Ishikawa (cell line): ENCODE results near the gene LYL1.

Experiments
- CEBPB ChIP-seq: IDR thresholded peaks from 2 replicates; pipeline ENCODE4 v1.6.1; 2012
- CREB1 ChIP-seq: IDR thresholded peaks from 2 replicates; pipeline ENCODE4 v1.6.1; 2012; ENCODE audit warnings: low read depth
- EGR1 ChIP-seq: IDR thresholded peaks from 2 replicates; pipeline ENCODE4 v1.6.1; 2012
- EP300 ChIP-seq: IDR thresholded peaks from 2 replicates; pipeline ENCODE4 v1.6.1; 2012; ENCODE audit warnings: borderline replicate concordance
- FOXM1 ChIP-seq: IDR thresholded peaks from 2 replicates; pipeline ENCODE4 v1.6.1; 2012; ENCODE audit warnings: low read depth, borderline replicate concordance
- NFIC ChIP-seq: IDR thresholded peaks from 2 replicates; pipeline ENCODE4 v1.6.1; 2012
- RAD21 ChIP-seq: IDR thresholded peaks from 2 replicates; pipeline ENCODE4 v1.6.1; 2012; ENCODE audit warnings: low read depth
- TAF1 ChIP-seq: IDR thresholded peaks from 2 replicates; pipeline ENCODE4 v1.6.1; 2012; ENCODE audit warnings: low read depth, mild to moderate bottlenecking
- TCF12 ChIP-seq: IDR thresholded peaks from 2 replicates; pipeline ENCODE4 v1.6.1; 2012; ENCODE audit warnings: low read depth
- TEAD4 ChIP-seq: IDR thresholded peaks from 2 replicates; pipeline ENCODE4 v1.6.1; 2012
- YY1 ChIP-seq: IDR thresholded peaks from 2 replicates; pipeline ENCODE4 v1.6.1; 2012; ENCODE audit warnings: low read depth
- ZBTB7A ChIP-seq: IDR thresholded peaks from 2 replicates; pipeline ENCODE4 v1.6.1; 2012; ENCODE audit warnings: low read depth
- TF ChIP-seq, protein P1 (sequence below): IDR thresholded peaks from 2 replicates; pipeline ENCODE4 v1.6.1; 2012
- TF ChIP-seq, protein P2 (sequence below): IDR thresholded peaks from 2 replicates; pipeline ENCODE4 v1.6.1; 2012
- TF ChIP-seq, protein P3 (sequence below): IDR thresholded peaks from 2 replicates; pipeline ENCODE4 v1.6.1; 2012; ENCODE audit warnings: low read depth, mild to moderate bottlenecking

LYL1 gene

DNA sequence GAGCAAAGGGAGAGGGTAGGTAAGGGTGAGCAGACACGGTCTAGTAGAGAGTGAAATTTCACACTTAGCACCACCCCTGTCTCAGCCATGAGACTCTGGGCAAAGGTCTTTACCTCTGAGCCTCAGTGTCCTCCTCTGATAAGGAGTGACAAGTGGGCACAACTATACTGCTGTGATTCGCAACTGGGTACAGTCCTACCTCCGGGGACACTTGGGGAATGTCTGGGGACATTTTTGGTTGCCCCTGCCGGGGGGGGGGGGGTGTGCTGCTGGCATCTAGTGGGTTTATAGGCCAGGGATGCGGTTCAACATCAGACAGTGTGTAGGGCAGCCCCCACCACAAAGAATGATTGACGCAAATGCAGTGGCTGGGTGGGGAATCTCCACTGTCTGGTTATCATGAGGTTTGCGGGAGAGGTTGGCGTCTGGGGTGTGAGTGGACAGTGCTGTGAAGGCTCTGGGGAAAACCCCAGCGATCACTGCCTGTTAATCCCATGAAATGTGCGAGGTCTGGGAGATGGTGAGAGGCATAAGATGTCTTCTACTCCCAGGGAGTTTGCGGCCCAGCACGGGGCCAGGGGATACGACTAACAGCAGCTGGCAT, 19.7 kb upstream of the LYL1 start:
- TF ChIP-seq EGR1 (no peak), TEAD4 (no peak)

DNA sequence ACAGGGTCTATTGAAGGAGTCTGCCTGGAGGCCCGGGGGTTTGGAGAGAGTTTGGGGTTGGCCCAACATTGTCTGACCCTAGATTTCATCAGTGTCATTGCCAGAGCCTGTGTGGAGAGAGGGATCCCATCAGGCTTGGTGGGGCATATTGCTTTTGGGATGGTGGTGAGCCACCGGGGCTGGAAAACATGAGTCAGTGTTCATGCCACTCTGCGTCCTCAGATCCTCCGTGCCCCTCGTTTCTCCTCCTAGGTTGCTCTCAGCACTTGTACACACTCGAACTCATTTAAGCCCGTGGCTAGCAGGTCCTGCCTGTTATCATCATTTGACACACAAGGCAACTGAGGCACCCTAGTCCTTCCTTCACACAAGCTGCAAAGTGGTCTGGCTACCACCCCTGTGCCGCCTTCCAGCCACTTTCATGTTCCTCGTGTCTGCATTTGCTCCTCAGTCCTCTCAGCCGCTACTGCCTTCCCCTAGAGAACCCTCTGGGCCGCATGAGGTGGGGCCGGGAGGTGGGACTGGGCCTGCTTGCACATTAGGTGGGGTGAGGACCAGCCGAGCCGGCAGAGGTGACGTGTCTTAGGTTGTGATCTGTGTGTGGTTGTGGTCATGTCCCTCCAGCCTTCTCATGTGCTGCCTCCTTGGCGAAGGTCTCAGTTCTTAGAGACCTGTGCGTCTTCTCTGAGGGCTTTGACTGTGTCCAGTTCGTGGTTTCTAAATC, 19.1 kb upstream of the LYL1 start:
- no peak for TF ChIP-seq TAF1
- TF ChIP-seq YY1, result no peak
- TF ChIP-seq, protein P1, sequence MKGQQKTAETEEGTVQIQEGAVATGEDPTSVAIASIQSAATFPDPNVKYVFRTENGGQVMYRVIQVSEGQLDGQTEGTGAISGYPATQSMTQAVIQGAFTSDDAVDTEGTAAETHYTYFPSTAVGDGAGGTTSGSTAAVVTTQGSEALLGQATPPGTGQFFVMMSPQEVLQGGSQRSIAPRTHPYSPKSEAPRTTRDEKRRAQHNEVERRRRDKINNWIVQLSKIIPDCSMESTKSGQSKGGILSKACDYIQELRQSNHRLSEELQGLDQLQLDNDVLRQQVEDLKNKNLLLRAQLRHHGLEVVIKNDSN, result no peak
- no peak for TF ChIP-seq EGR1
- TF ChIP-seq, protein P2, sequence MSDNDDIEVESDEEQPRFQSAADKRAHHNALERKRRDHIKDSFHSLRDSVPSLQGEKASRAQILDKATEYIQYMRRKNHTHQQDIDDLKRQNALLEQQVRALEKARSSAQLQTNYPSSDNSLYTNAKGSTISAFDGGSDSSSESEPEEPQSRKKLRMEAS, result no peak
- no peak for TF ChIP-seq RAD21
- no peak for TF ChIP-seq TCF12
- TF ChIP-seq CEBPB, result no peak
- no peak for TF ChIP-seq NFIC
- no peak for TF ChIP-seq FOXM1
- no peak for TF ChIP-seq ZBTB7A

DNA sequence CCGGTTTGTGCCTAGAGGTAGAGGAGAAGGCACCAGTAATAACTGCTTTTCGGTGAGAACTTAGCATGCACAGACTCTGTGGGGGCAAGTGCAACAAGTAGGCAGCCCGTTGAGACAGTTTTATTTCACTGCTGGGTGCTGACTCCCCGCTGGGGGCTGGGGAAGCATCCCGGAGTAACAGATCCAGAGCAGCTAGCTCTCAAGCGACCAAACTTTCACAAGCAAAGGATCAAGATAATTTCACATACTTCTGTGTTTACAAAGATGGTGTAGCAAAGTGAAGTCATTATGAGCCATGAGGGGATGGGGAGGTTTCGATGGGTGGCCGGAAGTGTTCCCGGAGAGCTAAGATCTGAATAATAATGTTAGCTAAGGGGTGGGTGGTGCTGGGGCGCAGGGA, 18.2 kb upstream of the LYL1 start:
- no peak for TF ChIP-seq NFIC
- TF ChIP-seq, protein P2, result no peak
- no peak for TF ChIP-seq CEBPB
- TF ChIP-seq, protein P3, sequence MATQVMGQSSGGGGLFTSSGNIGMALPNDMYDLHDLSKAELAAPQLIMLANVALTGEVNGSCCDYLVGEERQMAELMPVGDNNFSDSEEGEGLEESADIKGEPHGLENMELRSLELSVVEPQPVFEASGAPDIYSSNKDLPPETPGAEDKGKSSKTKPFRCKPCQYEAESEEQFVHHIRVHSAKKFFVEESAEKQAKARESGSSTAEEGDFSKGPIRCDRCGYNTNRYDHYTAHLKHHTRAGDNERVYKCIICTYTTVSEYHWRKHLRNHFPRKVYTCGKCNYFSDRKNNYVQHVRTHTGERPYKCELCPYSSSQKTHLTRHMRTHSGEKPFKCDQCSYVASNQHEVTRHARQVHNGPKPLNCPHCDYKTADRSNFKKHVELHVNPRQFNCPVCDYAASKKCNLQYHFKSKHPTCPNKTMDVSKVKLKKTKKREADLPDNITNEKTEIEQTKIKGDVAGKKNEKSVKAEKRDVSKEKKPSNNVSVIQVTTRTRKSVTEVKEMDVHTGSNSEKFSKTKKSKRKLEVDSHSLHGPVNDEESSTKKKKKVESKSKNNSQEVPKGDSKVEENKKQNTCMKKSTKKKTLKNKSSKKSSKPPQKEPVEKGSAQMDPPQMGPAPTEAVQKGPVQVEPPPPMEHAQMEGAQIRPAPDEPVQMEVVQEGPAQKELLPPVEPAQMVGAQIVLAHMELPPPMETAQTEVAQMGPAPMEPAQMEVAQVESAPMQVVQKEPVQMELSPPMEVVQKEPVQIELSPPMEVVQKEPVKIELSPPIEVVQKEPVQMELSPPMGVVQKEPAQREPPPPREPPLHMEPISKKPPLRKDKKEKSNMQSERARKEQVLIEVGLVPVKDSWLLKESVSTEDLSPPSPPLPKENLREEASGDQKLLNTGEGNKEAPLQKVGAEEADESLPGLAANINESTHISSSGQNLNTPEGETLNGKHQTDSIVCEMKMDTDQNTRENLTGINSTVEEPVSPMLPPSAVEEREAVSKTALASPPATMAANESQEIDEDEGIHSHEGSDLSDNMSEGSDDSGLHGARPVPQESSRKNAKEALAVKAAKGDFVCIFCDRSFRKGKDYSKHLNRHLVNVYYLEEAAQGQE, result no peak
- no peak for TF ChIP-seq ZBTB7A
- TF ChIP-seq RAD21, result no peak
- TF ChIP-seq TCF12, result no peak
- TF ChIP-seq, protein P1, result no peak
- TF ChIP-seq TAF1, result no peak
- no peak for TF ChIP-seq TEAD4
- no peak for TF ChIP-seq EGR1
- TF ChIP-seq EP300, result no peak
- TF ChIP-seq FOXM1, result no peak

DNA sequence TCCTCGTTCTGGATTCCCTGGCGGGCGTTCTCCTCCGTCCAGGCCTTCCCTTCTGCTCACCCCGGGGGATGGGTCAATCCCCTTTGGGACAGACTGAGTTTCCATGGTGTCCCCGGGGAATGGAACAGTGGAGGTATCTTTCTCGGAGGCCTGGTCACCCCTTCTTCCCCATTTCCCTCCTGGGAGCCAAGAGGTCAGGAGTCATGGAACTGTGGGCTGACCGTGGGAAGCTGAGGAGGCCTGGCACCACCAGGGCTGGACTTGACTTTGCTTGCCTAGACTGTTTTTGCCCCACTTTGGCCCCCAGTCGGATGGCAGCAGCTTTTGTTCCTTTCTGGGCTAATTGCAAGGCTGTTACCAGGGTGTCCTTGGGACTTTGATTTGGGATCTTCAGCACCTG, 17.4 kb upstream of the LYL1 start:
- no peak for TF ChIP-seq CREB1
- TF ChIP-seq EP300, result no peak

DNA sequence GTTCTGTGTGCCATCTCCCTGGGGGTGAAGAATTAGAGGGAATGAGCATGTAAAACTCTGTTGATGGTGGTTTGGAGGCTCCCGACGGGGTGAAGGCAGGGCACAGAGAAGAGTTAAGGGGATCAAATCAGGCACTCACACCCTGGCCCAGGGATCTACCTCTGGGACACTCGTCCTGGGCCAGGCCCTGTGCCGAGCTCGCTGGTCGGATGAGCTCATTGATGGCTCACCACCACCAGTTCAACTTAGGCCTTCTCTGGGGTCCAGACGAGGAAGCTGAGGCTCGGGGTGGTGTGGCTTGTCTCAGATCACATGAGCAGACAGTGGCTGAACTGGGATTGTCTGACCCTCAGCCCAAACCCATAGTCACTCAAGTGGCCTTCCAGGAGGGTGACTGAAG, 17.0 kb upstream of the LYL1 start:
- TF ChIP-seq FOXM1 (no peak), ZBTB7A (no peak), EP300 (no peak), TCF12 (no peak), YY1 (no peak), RAD21 (no peak), NFIC (no peak), TAF1 (no peak), EGR1 (no peak)

DNA sequence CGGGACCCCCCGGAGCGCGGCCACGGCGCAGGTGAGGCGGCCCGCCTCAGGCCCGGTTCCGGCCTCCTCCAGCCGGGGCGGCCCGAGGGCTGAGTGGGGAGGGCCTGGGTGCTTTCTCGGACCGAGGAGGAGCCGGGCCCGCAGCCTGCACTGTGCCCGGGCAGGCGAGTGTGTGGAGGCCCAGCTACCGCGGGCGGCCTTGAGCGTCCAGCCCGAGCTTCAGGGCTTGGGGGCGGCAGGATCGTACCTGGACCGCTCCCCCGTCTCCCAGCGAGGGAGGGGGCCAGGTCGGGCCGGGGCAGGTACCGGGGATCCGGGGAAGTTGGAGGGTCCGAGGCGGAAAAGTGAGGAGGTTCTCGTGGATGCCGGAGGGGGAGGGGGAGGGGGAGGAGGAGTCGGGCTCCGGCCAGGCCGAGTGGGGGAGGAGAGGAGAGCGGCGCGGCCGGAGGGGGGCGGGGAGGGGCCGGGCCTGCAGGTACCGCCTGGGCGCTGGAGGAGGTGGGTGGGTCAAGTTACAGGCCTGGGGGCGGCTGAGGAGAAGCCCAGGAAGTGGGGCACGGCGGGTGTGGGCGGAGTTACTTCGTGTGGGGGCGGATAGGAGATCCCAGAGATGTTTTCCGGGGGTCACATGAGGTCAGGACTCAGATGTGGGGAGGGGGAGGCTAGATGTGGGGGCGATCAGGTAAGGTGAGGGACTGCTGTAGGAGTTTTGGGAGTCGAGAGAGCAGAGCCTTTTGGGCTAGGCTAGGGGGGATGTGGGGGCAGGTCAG, 16.0 kb upstream of the LYL1 start:
- TF ChIP-seq, protein P1, result no peak
- no peak for TF ChIP-seq RAD21
- peak; percentile 95 for TF ChIP-seq EGR1
- TF ChIP-seq ZBTB7A, result peak; percentile 59
- 0 out of 2 replicates have a peak, but pooled peaks have one; percentile 12 for TF ChIP-seq TEAD4
- no peak for TF ChIP-seq EP300

DNA sequence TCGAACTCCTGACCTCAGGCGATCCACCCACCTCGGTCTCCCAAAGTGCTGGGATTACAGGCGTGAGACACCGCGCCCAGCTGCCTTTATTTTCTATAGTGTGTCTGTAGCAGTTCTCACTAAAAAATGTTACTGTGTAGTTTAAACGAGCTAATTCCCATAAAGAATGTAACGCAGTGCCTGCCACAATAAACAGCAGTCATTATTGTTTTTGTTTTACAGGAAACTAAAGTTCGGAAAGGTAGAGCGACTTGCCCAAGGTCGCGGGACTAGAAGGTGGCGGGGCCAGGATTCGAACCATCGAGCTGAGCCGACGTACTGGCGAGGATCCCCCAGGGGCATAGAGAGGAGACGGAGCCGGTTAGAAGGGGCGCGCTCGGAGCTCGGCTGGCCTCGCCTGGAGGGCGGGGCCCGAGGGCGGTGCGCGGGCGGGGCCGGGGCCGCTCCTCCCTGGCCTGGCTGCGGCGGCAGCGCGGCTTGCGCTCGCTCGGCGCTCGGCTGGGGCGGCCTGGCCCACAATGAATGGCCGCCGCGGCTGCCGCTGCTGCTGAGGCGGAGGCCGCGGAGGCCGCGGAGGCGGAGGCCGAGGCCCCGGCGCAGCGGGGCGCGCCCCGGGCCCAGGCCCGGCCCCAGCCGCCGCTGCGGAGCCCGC, 15.2 kb upstream of the LYL1 start, which contains the start of gene NACC1:
Gene NACC1 (plus strand): TSS at position 493 of the 652 bp plus-strand sequence. CDS start 16,944 bp downstream, outside the sequence.
- TF ChIP-seq CREB1 (no peak), EP300 (no peak), TCF12 (no peak), FOXM1 (no peak), CEBPB (no peak), EGR1 (no peak), YY1 (peak; percentile 90), ZBTB7A (no peak), RAD21 (no peak), NFIC (no peak), TAF1 (peak; percentile 58; the same call in 1 of the 2 replicates), TEAD4 (no peak)
- TF ChIP-seq, protein P1, result no peak
- TF ChIP-seq, protein P3, result no peak
- TF ChIP-seq, protein P2, result no peak
